Neuron (in vitro differentiated cells): ENCODE results near the gene FAH.
"Not testable (repeated sequence)": the region's sequence is repeated elsewhere in the genome, so short reads cannot be mapped to it uniquely, and the experiment has no call there.

Experiments
- H2AFZ ChIP-seq: one replicate; pipeline ENCODE4 v1.6.1; 2013; ENCODE audit warnings: low read depth, mild to moderate bottlenecking, inconsistent platforms, low read length, moderate library complexity
- H3K27me3 ChIP-seq: one replicate; pipeline ENCODE4 v1.6.1; 2013; ENCODE audit warnings: low read length; ENCODE audit not compliant: insufficient read depth
- H3K36me3 ChIP-seq: one replicate; pipeline ENCODE4 v1.6.1; 2013; ENCODE audit warnings: low read length; ENCODE audit not compliant: insufficient read depth
- H3K4me1 ChIP-seq: one replicate; pipeline ENCODE4 v1.6.1; 2013; ENCODE audit warnings: low read length; ENCODE audit not compliant: insufficient read depth
- H3K4me3 ChIP-seq: 2 replicates; pipeline ENCODE4 v1.5.1; 2013; ENCODE audit warnings: mild to moderate bottlenecking, low read length, moderate library complexity
- H3K9me3 ChIP-seq: one replicate; pipeline ENCODE4 v1.6.1; 2013; ENCODE audit warnings: low read length

Gene FAH

DNA sequence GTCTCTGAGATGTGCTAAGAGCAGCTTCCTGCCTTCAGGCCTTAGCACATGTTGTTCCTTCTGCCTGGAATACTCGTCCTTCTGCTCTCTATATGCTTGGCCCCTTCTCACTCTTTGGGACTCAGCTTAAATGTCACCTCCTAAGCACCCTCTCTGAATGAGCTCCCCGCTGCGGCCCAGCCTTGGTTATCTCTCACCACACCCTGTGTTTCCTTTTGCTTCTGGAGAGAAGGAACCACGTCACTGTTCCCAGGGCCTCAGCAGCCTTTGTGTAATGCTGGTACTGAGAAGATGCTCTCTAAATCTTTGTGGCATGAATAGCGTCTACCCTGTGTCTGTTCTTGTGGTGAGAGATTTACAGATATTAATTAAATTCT lies 2.2 kb downstream of the FAH start:
- Histone ChIP-seq H3K4me1 (peaks cover 17% of the 10 kb centered on the region), H2AFZ (no peak overlapping the region), H3K4me3 (no peak overlapping the region), H3K9me3 (no peaks in the 10 kb centered on the region), H3K27me3 (no peaks in the 10 kb centered on the region), H3K36me3 (peaks cover 2% of the 10 kb centered on the region)

DNA sequence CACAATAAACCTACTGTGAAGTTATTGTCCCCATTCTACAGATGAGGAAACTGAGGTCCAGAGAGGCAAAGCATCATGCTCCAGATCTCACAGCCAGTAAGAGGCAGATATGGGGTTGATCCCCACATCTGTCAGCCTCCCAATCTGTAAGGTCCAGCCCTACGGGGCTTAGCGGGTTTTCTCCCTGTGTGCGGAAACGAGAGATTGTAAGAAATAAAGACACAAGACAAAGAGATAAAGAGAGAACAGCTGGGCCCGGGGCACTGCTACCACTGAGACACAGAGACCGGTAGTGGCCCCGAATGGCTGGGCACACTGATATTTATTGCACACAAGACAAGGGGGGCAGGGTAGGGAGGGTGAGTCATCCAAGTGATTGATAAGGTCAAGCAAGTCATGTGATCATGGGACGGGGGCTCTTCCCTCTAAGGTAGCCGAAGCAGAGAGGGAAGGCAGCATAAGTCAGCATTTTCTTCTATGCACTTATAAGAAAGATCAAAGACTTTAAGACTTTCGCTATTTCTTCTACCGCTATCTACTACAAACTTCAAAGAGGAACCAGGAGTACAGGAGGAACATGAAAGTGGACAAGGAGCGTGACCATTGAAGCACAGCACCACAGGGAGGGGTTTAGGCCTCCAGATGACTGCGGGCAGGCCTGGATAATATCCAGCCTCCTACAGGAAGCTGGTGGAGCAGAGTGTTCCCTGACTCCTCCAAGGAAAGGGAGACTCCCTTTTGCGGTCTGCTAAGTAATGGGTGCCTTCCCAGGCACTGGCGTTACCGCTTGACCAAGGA lies 2.8 kb downstream of the FAH start:
- H3K36me3 ChIP-seq, H3K9me3 ChIP-seq, H2AFZ ChIP-seq, H3K4me3 ChIP-seq, H3K27me3 ChIP-seq: not testable (repeated sequence)
- H3K4me1 ChIP-seq = peaks cover 17% of the 10 kb centered on the region

DNA sequence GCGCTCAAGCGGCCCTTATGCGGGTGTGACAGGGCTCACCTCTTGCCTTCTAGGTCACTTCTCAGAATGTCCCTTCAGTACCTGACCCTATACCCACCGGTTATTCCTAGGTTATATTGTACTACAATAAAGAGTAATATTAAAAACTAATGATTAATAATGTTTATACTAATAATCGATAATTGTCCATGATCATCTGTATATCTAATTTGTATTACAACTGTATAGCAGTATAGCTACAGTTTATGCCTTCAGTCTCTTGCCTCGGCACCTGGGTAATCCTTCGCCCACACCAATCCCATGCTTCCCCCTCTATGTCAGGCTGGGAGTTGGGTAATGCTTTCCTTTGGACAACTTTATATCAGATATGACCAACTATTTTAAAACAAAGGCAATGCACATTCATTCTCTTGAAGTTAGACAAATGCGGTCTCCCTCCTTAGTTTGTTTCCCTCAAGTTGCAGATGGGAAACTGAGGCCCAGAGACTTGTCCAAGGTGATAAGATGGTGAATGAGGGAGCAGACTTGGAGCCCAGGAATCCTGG lies 3.4 kb downstream of the FAH start:
- Histone ChIP-seq H3K27me3 (no peaks in the 10 kb centered on the region), H3K36me3 (peaks cover 2% of the 10 kb centered on the region), H3K4me3 (no peak overlapping the region), H3K4me1 (peaks cover 17% of the 10 kb centered on the region), H2AFZ (no peak overlapping the region), H3K9me3 (no peaks in the 10 kb centered on the region)

DNA sequence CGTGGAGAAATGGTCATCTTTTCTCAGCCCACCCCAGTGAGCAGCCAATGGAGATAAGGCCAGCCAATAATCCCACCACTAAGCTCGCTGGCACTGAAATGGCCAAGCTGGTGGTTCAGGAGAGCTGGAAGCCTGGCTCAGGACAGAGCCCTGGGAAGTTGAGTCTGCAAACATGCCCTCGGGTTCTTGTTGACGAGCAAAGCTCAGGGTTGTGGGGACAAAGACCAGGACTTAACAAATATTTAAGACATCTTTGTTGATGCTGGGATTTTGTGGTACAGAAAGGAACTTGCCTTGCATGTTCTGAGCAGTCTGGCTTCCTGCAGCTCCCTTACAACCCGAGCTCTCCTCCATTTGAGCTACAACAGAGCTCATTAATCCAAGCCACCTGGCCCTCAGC lies 4.4 kb downstream of the FAH start:
- H3K9me3 ChIP-seq = no peaks in the 10 kb centered on the region
- H3K4me1 ChIP-seq = peaks cover 17% of the 10 kb centered on the region
- no peak overlapping the region for H3K4me3 ChIP-seq
- peaks cover 6% of the 10 kb centered on the region for H3K36me3 ChIP-seq
- no peak overlapping the region for H2AFZ ChIP-seq
- H3K27me3 ChIP-seq = no peaks in the 10 kb centered on the region

DNA sequence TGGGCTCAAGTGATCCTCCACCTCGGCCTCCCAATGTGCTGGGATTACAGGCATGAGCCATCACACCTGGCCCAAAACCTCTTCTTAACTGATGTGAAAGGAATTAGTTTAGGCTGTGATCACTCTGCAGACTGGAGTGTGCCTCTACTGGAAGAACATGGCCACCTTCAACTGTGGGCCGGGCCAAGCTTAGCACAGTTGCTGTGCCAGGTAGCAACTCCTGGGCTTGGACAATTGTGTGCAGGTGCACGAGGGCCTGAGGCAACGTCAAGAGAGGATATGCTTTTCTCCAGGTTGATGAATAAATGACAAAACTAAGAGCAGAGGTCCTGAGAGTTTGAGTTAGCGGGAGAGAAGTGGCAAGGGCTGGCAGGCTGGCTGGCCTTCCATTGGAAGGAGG lies 6.5 kb downstream of the FAH start:
- peaks cover 1% of the 10 kb centered on the region for H3K9me3 ChIP-seq
- peaks cover 6% of the 10 kb centered on the region for H3K36me3 ChIP-seq
- H3K4me3 ChIP-seq = no peak overlapping the region
- no peaks in the 10 kb centered on the region for H3K27me3 ChIP-seq
- H3K4me1 ChIP-seq = peaks cover 6% of the 10 kb centered on the region
- H2AFZ ChIP-seq = no peak overlapping the region

DNA sequence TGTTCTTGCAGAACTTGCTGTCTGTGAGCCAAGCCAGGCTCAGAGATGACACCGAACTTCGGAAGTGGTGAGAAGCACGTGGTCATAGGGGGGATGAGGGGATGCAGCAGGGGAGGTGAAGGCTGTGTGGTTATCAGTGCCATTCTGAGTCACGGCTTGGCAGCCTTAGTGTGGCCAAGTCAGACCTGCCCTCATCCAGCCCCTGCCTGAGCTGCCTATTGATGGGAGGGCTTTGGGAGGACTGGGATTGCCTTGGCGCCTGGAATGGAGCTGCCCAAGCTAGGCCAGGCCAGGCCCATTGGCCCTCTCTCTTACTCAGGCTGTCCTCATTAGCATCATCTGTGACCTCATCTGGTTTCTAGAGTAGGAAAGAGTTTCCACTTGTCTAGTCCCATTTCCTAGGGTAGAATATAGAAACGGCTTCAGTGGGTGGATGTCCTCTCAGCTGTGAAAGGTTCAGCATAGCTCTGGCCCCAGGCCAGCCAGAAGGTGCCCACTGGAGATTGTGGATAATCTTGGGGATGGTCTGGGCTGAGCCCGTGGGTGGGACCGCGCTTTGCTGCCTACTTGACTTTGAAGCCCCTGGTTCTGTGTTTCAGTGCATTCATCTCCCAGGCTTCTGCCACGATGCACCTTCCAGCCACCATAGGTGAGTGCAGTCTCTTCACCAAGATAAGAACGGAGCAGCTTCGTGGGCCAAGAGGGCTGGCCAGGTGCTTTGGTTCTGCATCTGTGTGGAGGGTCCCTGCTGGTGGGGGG lies 7.2 kb downstream of the FAH start:
- Histone ChIP-seq H3K9me3 (peaks cover 1% of the 10 kb centered on the region), H3K36me3 (peaks cover 6% of the 10 kb centered on the region), H3K27me3 (no peaks in the 10 kb centered on the region), H3K4me1 (no peaks in the 10 kb centered on the region), H3K4me3 (no peak overlapping the region), H2AFZ (no peak overlapping the region)

DNA sequence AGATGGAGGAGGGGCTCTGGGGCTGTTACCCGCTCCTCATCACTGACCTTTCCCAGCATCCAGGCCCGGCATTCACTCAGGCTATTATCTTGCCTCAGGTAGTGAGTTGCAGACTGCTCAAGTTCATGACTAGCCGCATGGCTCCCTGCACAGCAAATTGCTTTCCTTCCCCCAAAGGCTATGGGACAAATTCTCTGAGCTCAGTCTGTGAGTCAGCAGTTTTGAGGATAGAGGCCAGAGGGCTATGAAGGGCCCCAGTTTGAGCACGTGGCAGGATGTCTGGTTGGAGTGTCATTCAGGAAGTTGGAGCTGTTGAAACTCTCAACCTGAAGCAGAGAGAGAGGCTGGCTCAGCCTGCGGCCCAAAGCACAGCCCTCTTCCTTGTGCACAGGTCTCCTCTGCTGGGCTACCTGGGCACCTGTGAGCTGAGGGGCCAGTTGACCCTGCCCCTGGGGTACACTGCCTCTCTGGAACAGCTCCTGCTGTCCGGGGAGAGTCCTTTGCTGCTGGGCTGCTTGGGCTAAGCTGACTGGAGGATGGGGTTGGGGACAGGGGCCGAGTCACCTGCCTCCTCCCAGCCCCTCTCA lies 7.9 kb downstream of the FAH start:
- Histone ChIP-seq H2AFZ (no peak overlapping the region), H3K27me3 (no peaks in the 10 kb centered on the region), H3K4me3 (no peak overlapping the region), H3K4me1 (no peaks in the 10 kb centered on the region), H3K9me3 (peaks cover 1% of the 10 kb centered on the region), H3K36me3 (peaks cover 6% of the 10 kb centered on the region)

DNA sequence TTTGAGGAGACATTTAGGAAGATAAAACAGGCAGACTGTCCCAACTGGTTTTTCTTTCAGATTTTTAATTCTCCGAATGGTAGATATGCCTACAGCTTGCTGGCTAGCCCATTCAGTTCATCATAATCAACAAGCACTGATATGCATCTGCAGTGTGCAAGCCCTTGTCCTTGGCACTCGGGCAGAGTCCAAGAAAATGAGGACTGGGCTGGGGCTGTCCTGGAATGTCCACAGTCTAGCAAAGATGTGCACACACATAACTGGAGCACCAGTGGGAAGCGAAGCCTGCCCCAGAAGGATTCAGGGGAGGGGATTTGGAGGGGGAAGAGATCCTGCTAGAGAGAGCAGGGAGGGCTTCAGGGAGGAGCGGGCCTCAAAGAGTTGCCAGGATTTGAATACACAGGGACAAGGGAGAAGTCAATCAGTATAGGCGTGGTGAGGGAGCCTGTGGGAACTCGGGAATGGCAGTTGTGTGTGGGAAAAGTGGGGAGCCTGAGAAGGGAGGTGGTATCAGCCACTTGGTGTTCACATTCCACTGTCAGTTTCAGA lies 8.7 kb downstream of the FAH start:
- H3K27me3 ChIP-seq = no peaks in the 10 kb centered on the region
- H3K4me3 ChIP-seq = no peak overlapping the region
- H3K9me3 ChIP-seq = peaks cover 1% of the 10 kb centered on the region
- peaks cover 6% of the 10 kb centered on the region for H3K36me3 ChIP-seq
- no peaks in the 10 kb centered on the region for H3K4me1 ChIP-seq
- H2AFZ ChIP-seq = no peak overlapping the region

DNA sequence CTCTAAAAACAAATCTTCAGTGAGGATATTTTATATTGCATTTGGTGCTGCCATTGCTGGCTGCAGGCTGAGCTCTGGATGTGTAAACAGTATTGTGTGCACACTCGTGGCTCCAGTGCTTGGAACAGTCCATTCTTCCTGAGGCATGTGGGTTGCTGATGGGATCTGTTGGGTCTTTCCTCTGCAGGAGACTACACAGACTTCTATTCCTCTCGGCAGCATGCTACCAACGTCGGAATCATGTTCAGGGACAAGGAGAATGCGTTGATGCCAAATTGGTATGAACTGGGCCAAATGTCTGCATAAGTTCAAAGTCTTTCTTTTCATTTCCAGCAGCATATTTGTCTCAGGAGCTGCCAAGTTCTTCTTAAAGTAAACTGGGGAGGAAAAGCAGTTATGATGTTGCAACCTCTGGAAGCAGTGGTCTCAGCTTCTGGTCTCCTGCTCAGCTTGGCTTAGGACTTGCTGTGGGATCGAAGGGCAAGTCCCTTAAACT lies 9.3 kb downstream of the FAH start:
- peaks cover 6% of the 10 kb centered on the region for H3K36me3 ChIP-seq
- no peak overlapping the region for H2AFZ ChIP-seq
- no peak overlapping the region for H3K4me3 ChIP-seq
- H3K27me3 ChIP-seq = no peaks in the 10 kb centered on the region
- H3K9me3 ChIP-seq = peaks cover 1% of the 10 kb centered on the region
- no peaks in the 10 kb centered on the region for H3K4me1 ChIP-seq

DNA sequence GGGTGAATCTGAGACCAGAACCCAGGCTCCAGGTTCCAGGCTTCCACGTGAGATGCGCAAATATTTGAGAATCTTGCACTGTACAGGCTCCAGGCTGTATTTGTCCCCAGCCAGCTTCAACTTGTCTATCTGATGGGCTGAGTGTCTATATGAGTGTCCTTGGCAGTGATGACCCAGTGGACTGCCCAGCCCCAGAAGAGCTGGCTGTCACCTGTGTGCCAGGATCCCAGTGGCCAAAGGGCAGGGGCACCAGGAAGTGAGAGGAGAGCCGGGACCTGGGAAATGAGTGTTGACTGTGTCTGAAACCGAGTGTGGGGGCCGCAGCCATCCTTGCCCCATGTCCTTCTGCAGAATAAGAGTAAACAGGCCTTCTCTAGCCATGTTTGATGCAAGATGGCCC lies 10.4 kb downstream of the FAH start:
- no peak overlapping the region for H3K4me3 ChIP-seq
- no peaks in the 10 kb centered on the region for H3K4me1 ChIP-seq
- H3K27me3 ChIP-seq = no peaks in the 10 kb centered on the region
- H3K36me3 ChIP-seq = peaks cover 6% of the 10 kb centered on the region
- peaks cover 1% of the 10 kb centered on the region for H3K9me3 ChIP-seq
- no peak overlapping the region for H2AFZ ChIP-seq

DNA sequence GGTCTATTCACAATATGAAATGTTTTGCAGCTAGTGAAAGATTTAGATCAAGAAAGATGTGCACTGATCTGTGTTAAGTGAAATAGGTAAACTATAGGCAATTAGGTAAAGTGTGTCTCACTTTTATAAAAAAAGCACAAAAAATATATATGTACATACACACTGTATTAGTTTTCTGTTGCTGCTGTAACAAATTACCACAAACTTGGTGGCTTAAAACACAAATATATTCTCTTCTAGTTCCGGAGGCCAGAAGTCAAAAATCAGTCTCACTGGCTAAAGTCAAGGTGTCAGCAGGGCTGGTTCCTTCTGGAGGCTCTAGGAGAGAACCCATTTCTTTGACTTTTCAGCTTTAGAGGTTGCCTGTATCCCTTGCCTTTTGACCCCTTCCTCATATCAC lies 11.1 kb downstream of the FAH start:
- peaks cover 4% of the 10 kb centered on the region for H3K9me3 ChIP-seq
- no peaks in the 10 kb centered on the region for H3K4me1 ChIP-seq
- H3K4me3 ChIP-seq = no peak overlapping the region
- peaks cover 10% of the 10 kb centered on the region for H3K36me3 ChIP-seq
- no peaks in the 10 kb centered on the region for H3K27me3 ChIP-seq
- no peak overlapping the region for H2AFZ ChIP-seq

DNA sequence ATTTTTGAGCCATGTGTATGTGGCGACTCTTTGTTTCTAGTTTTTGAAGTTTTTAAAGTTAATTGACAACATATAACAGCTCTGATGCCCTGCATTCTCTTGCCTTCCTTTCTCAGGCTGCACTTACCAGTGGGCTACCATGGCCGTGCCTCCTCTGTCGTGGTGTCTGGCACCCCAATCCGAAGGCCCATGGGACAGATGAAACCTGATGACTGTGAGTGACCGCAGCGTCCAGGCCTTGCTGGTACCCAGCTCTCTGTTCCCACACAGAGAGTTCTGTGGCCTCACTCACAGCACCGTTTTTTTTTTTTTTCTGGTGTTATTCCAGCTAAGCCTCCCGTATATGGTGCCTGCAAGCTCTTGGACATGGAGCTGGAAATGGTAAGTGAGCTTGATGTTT lies 15.1 kb downstream of the FAH start:
- Histone ChIP-seq H3K9me3 (peaks cover 4% of the 10 kb centered on the region), H3K4me3 (no peak overlapping the region), H3K36me3 (peaks cover 4% of the 10 kb centered on the region), H3K4me1 (no peaks in the 10 kb centered on the region), H2AFZ (no peak overlapping the region), H3K27me3 (no peaks in the 10 kb centered on the region)

DNA sequence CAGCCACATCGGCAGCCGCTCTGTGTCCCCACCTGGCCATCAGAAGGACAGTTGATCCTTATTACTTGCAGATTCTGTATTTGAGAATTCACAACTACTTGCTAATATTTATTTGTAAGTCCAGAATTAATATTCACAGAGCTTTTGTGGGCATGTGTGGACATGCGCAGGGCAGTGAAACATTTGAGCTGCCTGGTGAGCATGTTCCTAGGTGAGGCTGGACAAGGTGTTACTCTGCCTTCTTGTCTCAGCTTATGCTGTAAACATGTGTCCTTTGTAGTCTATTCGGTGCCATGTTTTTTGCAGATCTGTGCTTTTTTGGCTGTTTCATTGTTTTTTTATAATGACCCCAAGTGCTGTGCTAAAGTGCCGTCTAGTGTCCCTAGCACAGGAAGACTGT lies 15.6 kb downstream of the FAH start:
- no peak overlapping the region for H3K4me3 ChIP-seq
- no peaks in the 10 kb centered on the region for H3K27me3 ChIP-seq
- no peak overlapping the region for H2AFZ ChIP-seq
- peaks cover 2% of the 10 kb centered on the region for H3K9me3 ChIP-seq
- peaks cover 4% of the 10 kb centered on the region for H3K36me3 ChIP-seq
- no peaks in the 10 kb centered on the region for H3K4me1 ChIP-seq
